GM21447 (cell line): ENCODE measurements around the gene DPPA4.
"Not testable (repeated sequence)": the region's sequence is repeated elsewhere in the genome, so short reads cannot be mapped to it uniquely, and the experiment has no call there.

Experiments used
- ATAC-seq: cut with Tn5 transposase; IDR thresholded peaks from one replicate; pipeline ENCODE4 v1.9.1; 2021; ENCODE audit not compliant: unreplicated experiment

DPPA4 gene

DNA sequence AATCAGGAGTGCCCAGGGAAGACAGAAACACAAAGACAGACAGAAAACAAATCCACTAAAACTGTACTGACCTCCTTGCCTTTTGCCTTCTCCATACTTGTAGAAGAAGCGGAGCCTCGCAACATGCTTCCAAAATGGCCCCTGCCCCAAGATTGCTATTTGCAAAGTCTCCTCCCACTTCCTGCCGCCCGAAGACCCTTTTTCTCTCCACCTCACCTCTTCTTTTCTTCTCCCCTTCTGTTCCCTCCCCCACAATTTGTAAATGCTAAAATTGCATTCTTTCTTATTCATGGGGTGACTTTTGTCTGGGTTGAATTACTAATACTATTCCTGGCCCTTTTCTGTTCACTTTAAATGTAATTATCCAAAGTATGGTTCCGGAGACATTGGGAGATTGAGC lies at the start of gene DPPA4:
Gene DPPA4, minus strand, starts transcription at position 154 of the 400 bp plus-strand sequence. Its CDS starts 29 bp downstream, at position 125.
- ATAC-seq = no peak

- no peak for ATAC-seq
Observed at GRCh38 chr3:109385442-109386318, 48.3 kb upstream of the DPPA4 start.

DNA sequence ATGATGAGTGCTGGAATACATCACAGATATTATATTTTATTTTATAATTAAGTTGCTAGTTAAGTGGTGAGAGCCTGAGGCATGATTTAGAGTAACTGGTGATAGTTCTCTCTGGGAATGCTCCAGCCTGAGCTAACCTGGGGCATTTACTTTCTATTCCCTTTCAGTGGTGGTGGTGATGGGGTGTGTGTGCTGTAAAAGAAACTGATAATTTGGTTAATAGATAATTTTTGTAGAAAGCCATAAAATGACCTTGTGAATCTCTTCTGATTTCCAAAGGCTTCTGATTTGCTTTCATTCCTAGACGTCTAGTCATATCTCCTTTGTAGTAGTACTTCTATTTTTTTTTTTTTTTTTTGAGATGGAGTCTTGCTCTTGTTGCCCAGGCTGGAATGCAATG lies 46.8 kb upstream of the DPPA4 start:
- no peak for ATAC-seq

- ATAC-seq = no peak
Observed at GRCh38 chr3:109382588-109382987, 45.2 kb upstream of the DPPA4 start.

GRCh38 chr3:109375975-109376374 lies 38.6 kb upstream of the DPPA4 start:
- ATAC-seq = no peak

DNA sequence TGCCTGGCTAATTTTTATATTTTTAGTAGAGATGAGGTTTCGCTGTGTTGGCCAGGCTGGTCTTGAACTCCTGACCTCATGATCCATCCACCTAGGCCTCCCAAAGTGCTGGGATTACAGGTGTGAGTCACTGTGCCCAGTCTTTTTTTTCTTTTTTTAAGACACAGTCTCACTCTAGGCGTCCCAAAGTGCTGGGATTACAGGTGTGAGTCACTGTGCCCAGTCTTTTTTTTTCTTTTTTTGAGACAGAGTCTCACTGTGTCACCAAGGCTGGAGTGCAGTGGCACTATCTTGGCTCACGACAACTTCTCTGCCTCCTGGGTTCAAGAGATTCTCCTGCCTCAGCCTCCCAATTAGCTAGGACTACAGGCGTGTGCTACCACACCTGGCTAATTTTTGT lies 37.1 kb upstream of the DPPA4 start:
- ATAC-seq = not testable (repeated sequence)

DNA sequence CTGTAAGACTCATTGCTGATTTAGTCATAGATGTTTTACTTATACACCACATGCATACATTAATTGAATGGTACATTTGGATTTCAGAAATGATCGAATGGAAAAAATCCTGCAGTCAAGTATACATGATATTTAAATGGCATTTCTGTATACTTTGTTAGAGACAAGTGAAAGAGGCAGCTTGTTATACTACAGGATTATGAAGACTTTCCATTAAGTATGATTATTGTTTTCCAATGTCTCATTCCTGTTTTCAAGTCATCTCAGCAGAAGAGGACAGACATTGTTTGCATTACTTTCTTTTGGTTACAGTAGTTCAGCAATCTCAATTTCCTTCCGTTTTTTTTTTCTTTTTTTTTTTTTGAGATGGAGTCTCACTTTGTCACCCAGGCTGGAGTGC lies 36.6 kb upstream of the DPPA4 start:
- no peak for ATAC-seq

DNA sequence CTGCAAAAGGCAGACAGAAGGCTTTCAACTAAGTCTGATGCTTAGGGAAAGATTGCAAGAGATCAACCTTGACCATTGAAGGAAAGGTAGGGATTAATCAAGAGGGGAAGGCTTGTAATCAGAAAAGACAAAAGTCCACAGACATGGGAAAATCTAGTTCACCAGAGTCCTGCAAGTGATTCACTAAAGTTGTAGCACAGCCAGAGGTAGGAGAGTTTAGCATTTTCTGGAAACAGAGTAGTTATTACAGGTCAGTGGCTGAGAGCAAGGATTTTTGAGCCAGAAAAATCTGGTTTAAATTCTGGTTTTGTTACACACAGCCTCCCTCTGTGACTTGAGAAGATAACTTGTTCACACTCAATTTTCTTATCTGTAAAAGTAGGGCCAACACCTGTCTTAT lies 35.3 kb upstream of the DPPA4 start:
- no peak for ATAC-seq

- ATAC-seq = no peak
Observed at GRCh38 chr3:109369510-109369909, 32.2 kb upstream of the DPPA4 start.

GRCh38 chr3:109364088-109364487 lies 26.7 kb upstream of the DPPA4 start:
- no peak for ATAC-seq

DNA sequence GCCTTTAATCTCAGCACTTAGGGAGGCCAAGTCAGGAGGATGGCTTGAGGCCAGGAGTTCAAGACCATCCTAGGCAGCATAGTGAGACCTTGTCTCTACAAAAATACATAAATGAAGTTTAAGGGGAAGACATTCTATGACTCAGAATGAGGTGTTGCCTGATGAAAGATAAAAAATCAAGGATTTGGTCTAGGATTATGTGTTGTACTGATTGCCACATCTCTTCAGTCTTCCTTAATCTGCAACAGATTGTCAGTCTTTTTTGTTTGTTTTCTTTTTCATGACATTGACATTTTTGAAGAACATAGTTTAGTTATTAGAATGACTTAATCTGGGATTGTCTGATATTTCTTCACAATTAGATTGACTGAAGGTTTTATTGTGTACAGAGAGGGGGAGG lies 26.3 kb upstream of the DPPA4 start:
- ATAC-seq = no peak

DNA sequence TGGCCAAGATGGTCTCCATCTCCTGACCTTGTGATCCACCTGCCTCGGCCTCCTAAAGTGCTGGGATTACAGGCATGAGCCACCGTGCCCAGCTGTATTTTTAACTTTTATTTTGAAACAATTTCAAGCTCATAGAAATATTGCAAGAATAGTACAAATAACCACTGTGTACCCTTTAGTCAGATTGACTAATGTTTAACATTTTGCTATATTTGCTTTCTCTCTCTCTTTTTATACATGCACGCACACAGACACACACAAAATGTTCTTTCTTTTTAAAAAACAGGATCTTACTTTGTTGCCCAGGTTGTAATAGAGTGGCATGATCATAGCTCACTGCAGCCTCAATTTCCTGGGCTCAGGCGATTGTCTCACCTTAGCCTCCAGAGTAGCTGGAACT lies 25.5 kb upstream of the DPPA4 start:
- no peak for ATAC-seq

DNA sequence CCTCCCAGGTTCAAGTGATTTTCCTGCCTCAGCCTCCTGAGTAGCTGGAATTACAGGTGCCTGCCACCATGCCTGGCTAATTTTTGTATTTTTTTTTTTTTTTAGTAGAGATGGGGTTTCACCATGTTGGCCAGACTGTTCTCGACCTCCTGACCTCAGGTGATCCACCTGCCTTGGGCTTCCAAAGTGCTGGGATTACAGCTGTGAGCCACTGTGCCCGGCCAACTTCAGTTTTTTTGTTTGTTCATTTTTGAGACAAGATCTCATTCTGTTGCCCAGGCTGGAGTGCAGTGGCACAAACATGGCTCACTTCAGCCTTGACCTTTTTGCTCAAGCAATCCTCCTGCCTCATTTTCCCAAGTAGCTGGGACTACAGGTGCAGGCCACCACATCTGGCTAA lies 21.5 kb upstream of the DPPA4 start:
- ATAC-seq = not testable (repeated sequence)

DNA sequence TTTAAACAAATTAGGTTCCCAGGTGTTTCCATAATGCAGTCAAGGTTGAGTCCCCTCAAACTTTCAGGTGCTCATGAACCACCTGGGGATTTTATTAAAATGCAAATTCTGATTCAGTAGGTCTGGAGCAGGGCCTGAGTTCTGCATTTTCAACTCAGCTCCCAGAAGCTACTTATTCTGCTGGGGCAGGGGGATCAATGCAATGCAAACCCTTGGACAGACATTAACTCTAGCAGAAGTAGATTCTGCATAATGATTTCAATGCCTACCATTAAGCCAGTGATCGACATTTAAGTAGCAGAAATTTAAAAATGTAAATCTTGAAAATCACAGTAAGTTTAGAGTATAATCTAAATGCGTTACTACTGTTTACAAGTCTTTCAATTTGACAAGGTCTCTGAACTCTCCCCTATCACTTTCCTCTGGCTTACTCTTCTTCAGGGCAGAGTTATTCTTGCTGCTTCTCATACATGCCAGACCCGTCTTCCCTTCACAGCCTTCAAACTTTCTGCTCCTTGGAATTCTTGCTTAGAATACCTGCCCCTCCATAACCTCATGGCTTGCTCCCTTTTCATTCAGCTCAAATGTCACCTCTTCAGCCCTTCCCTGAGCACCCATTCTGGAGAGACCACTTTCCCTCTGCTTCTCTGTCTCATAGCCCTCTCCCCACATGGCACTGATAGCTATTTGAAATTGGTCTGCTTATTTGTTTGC lies 19.3 kb upstream of the DPPA4 start:
- ATAC-seq = no peak

DNA sequence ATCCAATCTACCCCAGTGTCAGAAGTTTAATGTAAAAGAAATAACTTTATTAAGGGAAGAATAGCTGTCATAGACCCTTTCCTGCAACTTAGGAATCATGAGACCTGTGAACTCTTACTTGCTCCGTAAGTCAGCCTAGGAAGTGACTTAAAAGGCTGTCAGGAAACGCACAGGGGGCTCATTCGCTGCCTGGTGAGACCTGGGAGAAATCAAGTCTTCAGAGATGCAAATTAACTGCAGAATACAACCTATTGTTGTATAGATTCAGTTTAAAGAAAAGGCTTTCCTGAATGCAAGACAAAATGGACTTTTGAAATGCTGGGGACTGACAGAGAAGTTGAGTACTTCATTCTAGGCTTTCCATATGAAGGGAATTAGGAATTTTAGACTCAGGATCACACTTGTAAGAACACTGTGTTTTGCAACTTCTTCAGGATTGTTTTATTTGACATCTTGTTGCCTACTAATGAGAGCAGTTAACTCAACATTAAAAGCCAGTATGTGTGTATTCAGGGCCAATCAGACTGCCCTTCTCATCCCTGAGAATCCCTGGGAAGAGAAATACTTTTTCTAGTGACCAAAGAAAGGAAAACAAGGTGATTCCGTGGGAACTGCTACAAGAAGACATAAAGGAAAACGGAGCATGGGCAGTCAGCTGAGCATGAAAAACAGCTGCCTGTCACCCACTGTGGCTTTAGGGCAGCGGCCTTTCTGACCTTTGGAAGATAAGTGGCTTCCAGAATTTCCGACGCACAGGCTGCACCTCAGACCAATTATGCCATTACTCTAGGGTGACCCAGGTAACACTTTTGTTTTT lies 18.5 kb upstream of the DPPA4 start:
- no peak for ATAC-seq

DNA sequence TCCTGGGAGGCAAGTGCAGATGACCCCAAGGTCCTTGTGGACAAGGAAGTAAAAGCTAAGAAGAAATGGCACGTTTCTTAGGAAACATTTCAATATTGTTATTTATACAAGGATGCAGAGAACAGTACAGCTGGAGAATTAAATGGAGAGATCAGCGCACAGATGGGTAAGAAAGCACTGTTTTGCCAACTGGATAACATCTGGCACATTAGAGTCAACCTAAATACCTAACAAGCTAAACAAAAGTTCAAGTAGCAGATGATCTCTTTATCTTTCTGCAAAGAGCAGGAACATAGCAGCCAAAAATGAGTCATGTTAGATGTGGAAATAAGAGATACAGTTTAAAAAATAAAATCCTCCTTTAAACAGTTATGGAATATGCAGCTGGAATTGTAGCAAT lies 15.7 kb upstream of the DPPA4 start:
- no peak for ATAC-seq

DNA sequence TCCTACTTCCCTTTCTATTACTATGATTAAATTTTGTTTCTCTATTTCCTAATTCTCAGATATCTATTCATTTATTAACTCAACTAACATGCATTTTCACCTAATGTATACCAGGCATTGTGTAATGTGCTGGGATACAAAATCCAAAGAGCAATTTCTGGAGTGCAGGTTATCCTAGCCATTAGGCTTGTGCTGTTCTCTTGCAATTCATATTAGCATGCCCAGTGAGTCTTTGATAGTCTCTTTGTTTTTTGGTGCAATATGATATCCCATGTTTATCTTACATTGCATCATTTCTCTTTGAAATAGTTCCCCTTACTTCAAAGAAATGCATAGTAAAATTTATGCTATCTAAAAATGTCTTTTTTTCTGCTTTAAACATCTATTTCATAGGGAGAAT lies 13.9 kb upstream of the DPPA4 start:
- ATAC-seq = no peak

DNA sequence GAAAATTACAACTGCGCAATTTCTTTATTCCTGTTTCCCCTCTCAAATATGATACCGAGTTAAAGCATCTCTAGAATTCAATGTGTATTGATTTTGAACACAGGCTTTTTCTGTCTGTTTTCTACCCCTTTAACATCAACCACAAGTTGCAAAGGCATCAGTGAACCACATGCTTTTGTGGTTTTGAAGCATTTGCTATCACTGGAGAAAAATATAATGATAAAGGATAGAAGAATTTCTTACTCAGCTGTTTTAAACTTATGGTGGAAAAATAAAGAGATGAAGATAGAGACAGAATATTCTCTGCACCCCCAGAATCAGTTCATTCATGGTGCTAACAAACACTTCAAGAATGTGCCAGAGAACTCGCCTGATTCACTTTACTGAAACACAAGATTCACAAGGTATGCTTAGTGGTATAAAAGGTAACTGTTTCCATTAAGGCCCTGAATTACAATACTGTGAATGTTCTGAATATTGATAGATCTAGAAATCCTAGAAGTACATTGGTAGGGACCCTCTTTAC lies 9.5 kb upstream of the DPPA4 start:
- ATAC-seq = no peak

DNA sequence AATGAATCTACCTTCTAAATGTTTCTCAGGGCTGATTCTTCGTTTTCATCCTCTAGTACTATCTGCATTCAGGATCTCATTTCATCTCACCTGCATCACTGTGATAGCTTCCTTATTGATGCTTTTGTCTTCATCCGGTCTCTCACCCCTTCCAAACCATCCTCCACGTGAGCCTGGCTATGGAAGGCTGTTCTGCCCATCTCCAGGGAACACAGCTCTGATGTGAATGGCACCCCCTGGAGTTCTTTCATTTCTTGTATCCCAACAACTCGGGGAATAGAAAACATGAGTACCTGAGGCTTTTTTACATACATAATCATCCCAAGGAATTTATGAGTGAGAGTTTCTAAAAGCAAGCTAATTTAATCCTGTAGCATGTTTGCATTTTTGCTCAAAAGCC lies 8.8 kb upstream of the DPPA4 start:
- ATAC-seq = no peak

GRCh38 chr3:109339714-109340648 lies 2.6 kb upstream of the DPPA4 start:
- no peak for ATAC-seq
